ENCODE measurements around the gene FOXJ1. TPM values are rescaled to one million over a fixed set of nuclear protein-coding genes. Genes with fewer than 3 reads are reported as not detected.

FOXJ1 gene
- total RNA-seq, 4 donors from 2014 or later = 0.82 to 7.4 (median 1.9) TPM; not detected in 1

GRCh38 chr17:76092526-76093413 is 48.3 kb downstream of the FOXJ1 start:
- Histone ChIP-seq H3K4me1 (no peaks in the 10 kb centered on the region), H3K27ac (no peak overlapping the region), H3K36me3 (peaks cover 0 to 75% (median 30%) of the 10 kb centered on the region in 4 donors), H3K27me3 (no peaks in the 10 kb centered on the region), H3K9me3 (no peaks in the 10 kb centered on the region), H3K4me3 (no peak overlapping the region)
- 86 to 94% methylated on average over 5 to 19 of the region's 20 CpGs for WGBS, 2 donors (ENCODE audit: low coverage in 1 of 2)
- DNase-seq = no peak
- in situ Hi-C loops (cut with MboI; ENCODE audit: low pct_ligation_motif_present in 1 of 4, low pct_unique_long_range_greater_than_20kb in 1 of 4, low sequenced_read_pairs in 3 of 4) = no loop called here
- no peak for TF ChIP-seq EP300 (IDR thresholded peaks at IDR 0.05; ENCODE audit: low read depth)
- TF ChIP-seq POLR2AphosphoS5 (IDR thresholded peaks at IDR 0.05) = no peak
- no peak for TF ChIP-seq POLR2A (IDR thresholded peaks at IDR 0.05)
- TF ChIP-seq, protein P1, sequence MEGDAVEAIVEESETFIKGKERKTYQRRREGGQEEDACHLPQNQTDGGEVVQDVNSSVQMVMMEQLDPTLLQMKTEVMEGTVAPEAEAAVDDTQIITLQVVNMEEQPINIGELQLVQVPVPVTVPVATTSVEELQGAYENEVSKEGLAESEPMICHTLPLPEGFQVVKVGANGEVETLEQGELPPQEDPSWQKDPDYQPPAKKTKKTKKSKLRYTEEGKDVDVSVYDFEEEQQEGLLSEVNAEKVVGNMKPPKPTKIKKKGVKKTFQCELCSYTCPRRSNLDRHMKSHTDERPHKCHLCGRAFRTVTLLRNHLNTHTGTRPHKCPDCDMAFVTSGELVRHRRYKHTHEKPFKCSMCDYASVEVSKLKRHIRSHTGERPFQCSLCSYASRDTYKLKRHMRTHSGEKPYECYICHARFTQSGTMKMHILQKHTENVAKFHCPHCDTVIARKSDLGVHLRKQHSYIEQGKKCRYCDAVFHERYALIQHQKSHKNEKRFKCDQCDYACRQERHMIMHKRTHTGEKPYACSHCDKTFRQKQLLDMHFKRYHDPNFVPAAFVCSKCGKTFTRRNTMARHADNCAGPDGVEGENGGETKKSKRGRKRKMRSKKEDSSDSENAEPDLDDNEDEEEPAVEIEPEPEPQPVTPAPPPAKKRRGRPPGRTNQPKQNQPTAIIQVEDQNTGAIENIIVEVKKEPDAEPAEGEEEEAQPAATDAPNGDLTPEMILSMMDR (IDR thresholded peaks at IDR 0.05) = no peak
- intact Hi-C loops (cut with DNase I; ENCODE audit: low total_unique reads) = no loop called here

DNA sequence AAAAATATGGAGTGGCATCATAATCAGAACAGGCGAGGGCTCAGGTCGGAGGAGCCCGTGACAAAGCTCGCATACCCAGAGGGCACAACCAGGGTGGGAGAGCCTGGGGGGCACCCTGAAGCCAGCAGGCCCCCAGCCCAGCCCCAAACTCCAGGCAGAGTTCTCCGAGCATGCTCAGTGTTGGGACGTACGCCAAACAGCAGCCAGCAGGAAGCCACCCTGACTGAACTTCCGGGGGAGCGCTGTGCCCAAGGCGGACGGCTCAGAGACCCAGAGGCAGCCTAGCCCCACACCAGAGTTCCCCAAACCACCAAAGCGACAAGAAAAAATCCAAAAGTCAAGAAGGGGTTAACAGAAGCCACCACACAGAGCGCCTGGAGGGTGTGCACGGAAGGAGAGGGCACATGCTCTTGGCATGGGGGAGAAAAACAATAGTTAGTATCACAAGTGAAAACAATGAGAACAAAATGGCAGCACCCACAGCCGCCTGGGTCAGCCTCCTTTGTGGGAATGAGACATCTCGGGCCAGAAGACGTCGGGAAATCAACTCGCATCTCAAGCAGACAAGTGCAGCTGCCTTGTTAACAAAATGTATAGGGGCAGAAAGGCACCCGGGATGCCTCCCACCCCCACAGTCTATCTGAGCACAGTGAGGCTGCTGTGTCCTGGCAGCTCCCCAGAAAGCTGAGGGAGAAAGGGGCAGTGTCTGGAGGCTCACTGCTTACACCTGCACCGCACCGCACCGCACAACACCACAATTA is 49.3 kb downstream of the FOXJ1 start:
- intact Hi-C loops (cut with DNase I; ENCODE audit: low total_unique reads) = no loop called here
- no peaks in the 10 kb centered on the region for H3K27me3 ChIP-seq
- 74% methylated on average over 18 of the region's 23 CpGs; no CpG with 5 or more reads in 1 of the 2 donors for WGBS, 2 donors (ENCODE audit: low coverage in 1 of 2)
- no peak for DNase-seq
- no peaks in the 10 kb centered on the region for H3K9me3 ChIP-seq
- H3K4me1 ChIP-seq = no peaks in the 10 kb centered on the region
- H3K36me3 ChIP-seq = peaks cover 0 to 65% (median 29%) of the 10 kb centered on the region in 4 donors
- H3K27ac ChIP-seq = no peak overlapping the region
- H3K4me3 ChIP-seq = no peak overlapping the region
- in situ Hi-C loops (cut with MboI; ENCODE audit: low pct_ligation_motif_present in 1 of 4, low pct_unique_long_range_greater_than_20kb in 1 of 4, low sequenced_read_pairs in 3 of 4) = no loop called here
- TF ChIP-seq, protein P1 (IDR thresholded peaks at IDR 0.05) = no peak
- no peak for TF ChIP-seq EP300 (IDR thresholded peaks at IDR 0.05; ENCODE audit: low read depth)
- TF ChIP-seq POLR2AphosphoS5 (IDR thresholded peaks at IDR 0.05) = no peak
- TF ChIP-seq POLR2A (IDR thresholded peaks at IDR 0.05) = no peak

- in situ Hi-C loops (cut with MboI; ENCODE audit: low pct_ligation_motif_present in 1 of 4, low pct_unique_long_range_greater_than_20kb in 1 of 4, low sequenced_read_pairs in 3 of 4) (no loop called here), intact Hi-C loops (cut with DNase I; ENCODE audit: low total_unique reads) (no loop called here)
- no peaks in the 10 kb centered on the region for H3K4me1 ChIP-seq
- no peak overlapping the region for H3K27ac ChIP-seq
- H3K36me3 ChIP-seq = peaks cover 0 to 58% (median 28%) of the 10 kb centered on the region in 4 donors
- TF ChIP-seq, protein P1 (IDR thresholded peaks at IDR 0.05) = no peak
- TF ChIP-seq EP300 (IDR thresholded peaks at IDR 0.05; ENCODE audit: low read depth) (no peak), POLR2AphosphoS5 (IDR thresholded peaks at IDR 0.05) (no peak), POLR2A (IDR thresholded peaks at IDR 0.05) (no peak)
- H3K9me3 ChIP-seq = no peaks in the 10 kb centered on the region
- no peak for DNase-seq
- H3K4me3 ChIP-seq = no peak overlapping the region
- WGBS, 2 donors (ENCODE audit: low coverage in 1 of 2) = 90% methylated on average over 17 of the region's 17 CpGs; no CpG with 5 or more reads in 1 of the 2 donors
- H3K27me3 ChIP-seq = no peaks in the 10 kb centered on the region
Measured at GRCh38 chr17:76090517-76091129, 50.4 kb downstream of the FOXJ1 start.
